ENCODE results near the gene ARHGDIB.

ARHGDIB gene

DNA sequence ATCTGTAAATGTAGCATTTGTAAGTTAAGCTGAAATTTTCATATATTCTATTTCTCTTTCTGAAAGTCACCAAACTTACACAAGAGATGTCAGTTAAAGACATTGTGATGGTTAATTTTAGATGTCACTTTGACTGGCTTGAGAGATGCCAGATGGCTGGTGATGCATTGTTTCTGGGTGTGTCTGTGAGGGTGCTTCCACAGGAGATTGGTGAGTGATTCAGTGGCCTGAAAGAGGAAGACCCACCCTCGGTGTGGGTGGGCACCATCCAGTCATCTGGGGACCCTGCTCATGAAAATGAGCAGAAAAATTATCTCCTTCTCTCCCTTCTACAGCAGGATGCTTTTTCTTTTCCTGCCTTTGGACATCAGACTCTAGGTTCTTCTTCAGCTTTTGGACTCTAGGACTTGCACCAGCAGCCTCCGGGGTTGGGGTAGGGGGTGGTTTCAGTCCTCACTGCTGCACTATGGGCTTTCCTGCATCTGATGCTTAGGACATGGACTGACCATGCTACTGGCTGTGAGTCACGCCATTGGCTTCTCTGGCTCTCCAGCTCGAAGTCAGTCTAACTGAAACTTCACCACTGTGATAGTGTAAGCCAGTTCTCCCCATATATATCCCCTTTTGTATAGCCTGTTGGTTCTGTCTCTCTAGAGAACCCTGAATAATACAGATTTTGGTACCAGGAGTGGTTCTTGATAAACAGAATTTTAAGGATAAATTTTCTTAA is 32.3 kb upstream of the ARHGDIB start:
- Histone ChIP-seq H3K36me3 (replicated peaks) (no peaks in the 10 kb centered on the region), H3K9me3 (no peaks in the 10 kb centered on the region), H3K4me1 (no peaks in the 10 kb centered on the region), H3K27me3 (ENCODE audit: low read depth) (no peaks in the 10 kb centered on the region), H3K4me3 (no peak overlapping the region)
- DNase-seq (ENCODE audit: low spot score in 2 of 2): no peak
- in situ Hi-C loops (cut with MboI; ENCODE audit: low sequenced_read_pairs): loop anchor here (25.0 kb wide), 1 partner anchor 281 kb away; no protein-coding TSS in a partner anchor

DNA sequence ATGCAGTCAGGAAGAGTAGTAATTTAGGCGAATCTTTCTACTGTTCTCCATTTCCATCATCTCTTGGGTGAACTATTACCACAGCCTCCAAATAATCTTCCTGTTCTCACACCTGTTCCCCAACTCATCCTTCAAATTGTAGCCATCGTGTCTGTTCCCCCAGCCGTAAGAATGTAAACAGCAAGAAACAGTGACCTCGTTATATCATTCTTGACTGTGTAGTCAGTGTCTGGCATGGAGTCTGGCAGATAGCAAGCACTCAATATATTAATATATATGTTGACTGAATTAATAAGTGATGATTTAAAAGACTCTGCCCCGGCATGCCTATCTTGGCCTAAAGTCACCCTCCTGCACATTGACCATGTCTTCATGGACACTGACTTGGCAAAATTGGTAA is 31.7 kb upstream of the ARHGDIB start:
- no peak for DNase-seq (ENCODE audit: low spot score in 2 of 2)
- Histone ChIP-seq H3K36me3 (replicated peaks) (no peaks in the 10 kb centered on the region), H3K4me1 (no peaks in the 10 kb centered on the region), H3K27me3 (ENCODE audit: low read depth) (no peaks in the 10 kb centered on the region), H3K9me3 (no peaks in the 10 kb centered on the region), H3K4me3 (no peak overlapping the region)
- in situ Hi-C loops (cut with MboI; ENCODE audit: low sequenced_read_pairs): loop anchor here (25.0 kb wide), 1 partner anchor 281 kb away; no protein-coding TSS in a partner anchor

DNA sequence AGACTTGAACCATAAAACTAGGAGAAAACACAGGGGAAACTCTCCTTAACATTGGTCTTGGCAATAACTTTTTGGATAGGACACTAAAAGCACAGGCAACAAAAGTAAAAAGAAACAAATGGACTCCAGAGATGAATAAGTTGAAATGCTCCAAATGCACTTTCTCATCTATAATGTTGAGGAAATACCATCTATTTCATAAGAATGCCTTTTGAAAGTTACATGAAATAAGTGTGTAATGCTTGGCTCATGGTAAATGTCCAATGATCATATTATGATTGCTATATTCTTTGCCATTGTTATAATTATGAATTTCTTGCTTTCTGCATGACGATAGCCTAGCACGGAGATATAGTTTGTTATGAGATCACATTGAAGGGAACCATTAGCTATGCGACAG is 31.3 kb upstream of the ARHGDIB start:
- in situ Hi-C loops (cut with MboI; ENCODE audit: low sequenced_read_pairs): loop anchor here (25.0 kb wide), 1 partner anchor 280 kb away; no protein-coding TSS in a partner anchor
- no peak for DNase-seq (ENCODE audit: low spot score in 2 of 2)
- H3K9me3 ChIP-seq: no peaks in the 10 kb centered on the region
- H3K36me3 ChIP-seq (replicated peaks): no peaks in the 10 kb centered on the region
- H3K4me1 ChIP-seq: no peaks in the 10 kb centered on the region
- no peaks in the 10 kb centered on the region for H3K27me3 ChIP-seq (ENCODE audit: low read depth)
- H3K4me3 ChIP-seq: no peak overlapping the region

DNA sequence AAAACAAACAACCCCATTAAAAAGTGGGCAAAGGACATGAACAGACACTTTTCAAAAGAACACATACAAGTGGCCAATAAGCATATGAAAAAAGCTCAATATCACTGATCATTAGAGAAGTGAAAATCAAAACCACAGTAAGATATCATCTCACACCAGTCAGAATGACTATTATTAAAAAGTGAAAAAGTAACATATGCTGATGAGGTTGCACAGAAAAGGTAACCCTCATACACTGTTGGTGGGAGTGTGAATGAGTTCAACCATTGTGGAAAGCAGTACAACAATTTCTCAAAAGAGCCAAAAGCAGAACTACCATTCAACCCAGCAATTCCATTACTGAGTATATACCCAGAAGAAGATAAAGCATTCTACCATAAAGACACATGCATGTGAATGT is 29.7 kb upstream of the ARHGDIB start:
- in situ Hi-C loops (cut with MboI; ENCODE audit: low sequenced_read_pairs): loop anchor here (25.0 kb wide), 1 partner anchor 279 kb away; no protein-coding TSS in a partner anchor
- Histone ChIP-seq H3K27me3 (ENCODE audit: low read depth) (no peaks in the 10 kb centered on the region), H3K9me3 (no peaks in the 10 kb centered on the region), H3K36me3 (replicated peaks) (no peaks in the 10 kb centered on the region), H3K4me1 (no peaks in the 10 kb centered on the region), H3K4me3 (no peak overlapping the region)
- DNase-seq (ENCODE audit: low spot score in 2 of 2): no peak

DNA sequence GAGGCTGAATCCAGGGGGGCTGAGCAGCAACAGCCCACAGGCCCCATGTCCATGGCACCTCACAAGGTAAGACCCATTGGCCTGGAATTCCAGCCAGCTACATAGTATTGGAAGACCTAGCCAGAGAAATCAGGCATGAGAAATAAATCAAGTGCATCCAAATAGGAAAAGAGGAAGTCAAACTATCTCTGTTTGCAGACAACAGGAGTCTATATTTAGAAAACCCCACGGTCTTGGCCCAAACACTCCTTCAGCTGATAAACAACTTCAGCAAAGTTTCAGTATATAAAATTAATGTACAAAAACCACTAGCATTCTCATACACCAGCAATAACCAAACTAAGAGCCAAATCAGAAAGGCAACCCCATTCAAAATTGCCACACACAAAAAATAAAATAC is 28.4 kb upstream of the ARHGDIB start:
- in situ Hi-C loops (cut with MboI; ENCODE audit: low sequenced_read_pairs): loop anchor here (25.0 kb wide), 1 partner anchor 277 kb away; no protein-coding TSS in a partner anchor
- Histone ChIP-seq H3K36me3 (replicated peaks) (no peaks in the 10 kb centered on the region), H3K9me3 (no peaks in the 10 kb centered on the region), H3K4me3 (no peak overlapping the region), H3K4me1 (no peaks in the 10 kb centered on the region), H3K27me3 (ENCODE audit: low read depth) (no peaks in the 10 kb centered on the region)
- DNase-seq (ENCODE audit: low spot score in 2 of 2): no peak

DNA sequence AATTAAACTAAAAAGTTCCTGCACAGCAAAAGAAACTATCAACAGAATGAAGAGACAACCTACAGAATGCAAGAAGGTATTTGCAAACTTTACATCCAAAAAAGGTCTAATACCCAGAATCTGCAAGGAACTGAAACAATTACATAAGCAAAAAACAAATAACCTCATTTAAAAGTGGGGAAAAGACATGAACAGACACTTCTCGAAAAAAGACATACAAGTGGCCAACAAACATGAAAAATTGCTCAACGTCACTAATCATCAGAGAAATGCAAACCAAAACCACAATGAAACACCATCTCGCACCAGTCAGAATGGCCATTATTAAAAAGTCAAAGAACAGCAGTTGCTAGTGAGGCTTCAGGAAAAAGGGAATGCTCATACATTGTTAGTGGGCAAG is 26.6 kb upstream of the ARHGDIB start:
- H3K36me3 ChIP-seq (replicated peaks): no peaks in the 10 kb centered on the region
- H3K4me1 ChIP-seq: no peaks in the 10 kb centered on the region
- no peaks in the 10 kb centered on the region for H3K27me3 ChIP-seq (ENCODE audit: low read depth)
- DNase-seq (ENCODE audit: low spot score in 2 of 2): no peak
- no peak overlapping the region for H3K4me3 ChIP-seq
- H3K9me3 ChIP-seq: no peaks in the 10 kb centered on the region
- in situ Hi-C loops (cut with MboI; ENCODE audit: low sequenced_read_pairs): loop anchor here (25.0 kb wide), 1 partner anchor 276 kb away; no protein-coding TSS in a partner anchor

DNA sequence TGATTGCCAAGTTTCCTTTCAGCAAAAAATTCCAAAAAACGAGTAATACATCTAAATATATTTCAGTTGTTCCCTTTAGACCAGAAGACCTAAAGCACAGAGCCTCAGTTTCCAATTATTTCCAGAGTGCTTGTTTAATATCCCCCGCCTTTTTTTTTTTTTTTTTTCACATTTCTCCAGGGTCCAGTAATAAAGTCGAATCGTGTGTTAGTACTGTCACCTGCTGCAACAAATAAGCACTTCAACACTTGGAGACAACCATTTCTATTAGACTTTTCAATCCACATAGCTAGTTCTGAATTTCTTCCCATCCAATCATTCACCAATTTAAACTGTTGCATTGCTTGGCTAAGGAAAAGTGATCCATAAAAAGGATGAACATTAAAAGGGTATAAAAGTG is 25.0 kb upstream of the ARHGDIB start:
- no peak overlapping the region for H3K4me3 ChIP-seq
- no peak for DNase-seq (ENCODE audit: low spot score in 2 of 2)
- no peaks in the 10 kb centered on the region for H3K4me1 ChIP-seq
- no peaks in the 10 kb centered on the region for H3K36me3 ChIP-seq (replicated peaks)
- no peaks in the 10 kb centered on the region for H3K27me3 ChIP-seq (ENCODE audit: low read depth)
- no peaks in the 10 kb centered on the region for H3K9me3 ChIP-seq
- in situ Hi-C loops (cut with MboI; ENCODE audit: low sequenced_read_pairs): loop anchor here (25.0 kb wide), 1 partner anchor 274 kb away; no protein-coding TSS in a partner anchor

DNA sequence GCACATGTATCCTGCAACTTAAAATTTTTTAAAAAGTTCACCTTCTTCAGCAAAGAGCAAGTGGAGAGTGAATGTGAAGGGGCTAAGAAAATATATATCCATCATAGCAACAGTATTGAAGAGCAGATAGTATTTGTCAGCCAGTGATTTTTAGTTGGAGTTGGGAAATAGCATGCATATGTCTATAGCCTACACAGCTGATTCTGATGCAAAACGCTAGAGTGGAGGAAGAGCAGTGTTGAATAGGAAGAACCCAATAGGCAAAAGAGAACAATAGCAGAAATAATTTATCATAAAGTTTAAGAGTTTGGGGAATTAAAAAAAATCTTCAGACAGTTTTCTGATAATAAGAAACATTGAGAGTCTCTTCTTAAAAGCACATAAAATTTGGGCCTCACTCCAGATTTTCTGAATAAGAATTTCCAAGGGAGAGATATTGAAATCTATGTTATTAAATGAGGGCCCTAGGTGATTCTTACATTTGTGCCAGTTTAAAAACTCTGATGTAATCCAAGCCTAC is 23.4 kb upstream of the ARHGDIB start:
- DNase-seq (ENCODE audit: low spot score in 2 of 2): no peak
- Histone ChIP-seq H3K9me3 (no peaks in the 10 kb centered on the region), H3K4me1 (no peaks in the 10 kb centered on the region), H3K4me3 (no peak overlapping the region), H3K27me3 (ENCODE audit: low read depth) (no peaks in the 10 kb centered on the region), H3K36me3 (replicated peaks) (no peaks in the 10 kb centered on the region)
- in situ Hi-C loops (cut with MboI; ENCODE audit: low sequenced_read_pairs): loop anchor here (25.0 kb wide), 1 partner anchor 273 kb away; no protein-coding TSS in a partner anchor

DNA sequence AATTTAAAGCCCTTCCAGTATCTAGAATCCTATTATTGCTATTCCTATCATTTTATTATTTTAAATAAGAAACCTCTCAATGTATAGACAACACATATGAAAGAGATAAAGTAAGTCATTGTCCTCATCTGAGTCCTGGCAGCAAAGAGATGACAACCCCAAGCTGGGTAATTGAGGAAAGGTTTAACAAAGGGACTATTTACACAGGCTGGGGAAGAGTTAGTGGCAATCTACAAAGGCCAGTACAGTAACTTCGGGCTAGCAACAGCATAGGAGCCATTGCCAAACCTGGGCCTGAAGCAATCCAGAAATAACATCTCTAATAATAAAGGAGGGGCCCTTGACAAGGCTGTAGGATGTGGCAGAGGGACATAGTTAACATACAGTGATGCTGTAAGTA is 22.6 kb upstream of the ARHGDIB start:
- Histone ChIP-seq H3K36me3 (replicated peaks) (no peaks in the 10 kb centered on the region), H3K4me1 (no peaks in the 10 kb centered on the region), H3K4me3 (no peak overlapping the region), H3K9me3 (no peaks in the 10 kb centered on the region), H3K27me3 (ENCODE audit: low read depth) (no peaks in the 10 kb centered on the region)
- in situ Hi-C loops (cut with MboI; ENCODE audit: low sequenced_read_pairs): loop anchor here (25.0 kb wide), 1 partner anchor 272 kb away; no protein-coding TSS in a partner anchor
- DNase-seq (ENCODE audit: low spot score in 2 of 2): no peak

DNA sequence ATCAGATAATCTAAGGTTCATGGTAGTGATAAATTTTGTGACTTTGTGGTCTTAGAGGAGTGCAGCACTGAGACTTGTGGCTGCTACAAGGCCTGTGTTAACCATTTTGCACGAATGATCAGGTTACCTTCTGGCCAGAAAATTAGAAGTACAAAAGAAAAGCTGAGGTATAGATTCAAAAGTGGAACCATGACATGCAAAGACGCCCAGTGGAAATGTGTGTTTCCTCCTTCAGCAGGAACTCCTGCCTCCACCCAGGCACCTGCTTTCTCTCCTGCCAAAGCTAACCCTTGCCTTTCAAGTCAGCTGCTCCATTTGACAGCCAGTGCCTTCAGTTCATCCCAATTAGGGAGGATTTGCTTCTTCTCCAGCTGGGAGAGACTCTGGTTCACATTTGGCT is 21.6 kb upstream of the ARHGDIB start:
- no peaks in the 10 kb centered on the region for H3K4me1 ChIP-seq
- no peaks in the 10 kb centered on the region for H3K36me3 ChIP-seq (replicated peaks)
- DNase-seq (ENCODE audit: low spot score in 2 of 2): no peak
- H3K4me3 ChIP-seq: no peak overlapping the region
- H3K9me3 ChIP-seq: no peaks in the 10 kb centered on the region
- in situ Hi-C loops (cut with MboI; ENCODE audit: low sequenced_read_pairs): loop anchor here (25.0 kb wide), 1 partner anchor 271 kb away; no protein-coding TSS in a partner anchor
- no peaks in the 10 kb centered on the region for H3K27me3 ChIP-seq (ENCODE audit: low read depth)

DNA sequence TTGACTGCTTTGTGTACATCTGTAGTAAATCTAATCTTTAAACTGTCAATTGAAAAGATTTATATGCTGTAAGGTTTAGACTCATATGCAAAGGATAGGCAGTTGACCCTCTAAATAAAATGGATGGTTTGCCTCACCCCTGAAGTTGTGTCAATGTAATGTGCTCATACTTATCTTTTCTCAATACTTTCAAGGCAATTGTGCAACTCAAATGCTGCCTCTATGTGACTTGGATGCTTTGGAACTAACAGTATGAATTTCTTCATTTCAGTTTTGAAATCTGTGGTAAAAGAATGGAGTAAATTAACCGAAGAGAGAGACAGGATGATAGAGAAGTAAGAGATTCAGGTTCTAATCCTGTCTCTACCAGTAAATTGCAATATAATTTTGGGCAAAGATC is 21.2 kb upstream of the ARHGDIB start:
- H3K9me3 ChIP-seq: no peaks in the 10 kb centered on the region
- no peaks in the 10 kb centered on the region for H3K36me3 ChIP-seq (replicated peaks)
- in situ Hi-C loops (cut with MboI; ENCODE audit: low sequenced_read_pairs): loop anchor here (25.0 kb wide), 1 partner anchor 270 kb away; no protein-coding TSS in a partner anchor
- DNase-seq (ENCODE audit: low spot score in 2 of 2): no peak
- H3K27me3 ChIP-seq (ENCODE audit: low read depth): no peaks in the 10 kb centered on the region
- no peaks in the 10 kb centered on the region for H3K4me1 ChIP-seq
- no peak overlapping the region for H3K4me3 ChIP-seq

DNA sequence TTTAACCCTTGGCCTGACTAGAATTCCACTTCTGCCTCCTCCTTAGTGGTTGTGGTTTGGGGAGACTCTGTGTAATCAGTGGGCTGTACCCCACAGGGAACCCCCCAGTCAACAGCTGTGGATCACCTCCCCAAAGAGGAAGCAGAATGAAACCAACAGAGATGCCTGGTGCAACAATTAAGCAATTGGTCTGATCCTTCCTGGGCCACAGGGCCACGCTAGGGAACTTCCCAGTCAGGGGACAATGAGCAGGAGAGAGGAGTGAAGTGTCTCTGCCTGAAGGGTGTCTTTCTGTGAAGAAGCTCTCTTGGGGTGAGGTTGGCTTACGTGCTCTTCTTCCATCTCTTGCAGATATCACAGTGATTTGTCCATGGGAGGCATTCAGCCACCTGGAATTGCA is 19.6 kb upstream of the ARHGDIB start:
- Histone ChIP-seq H3K4me3 (no peak overlapping the region), H3K36me3 (replicated peaks) (no peaks in the 10 kb centered on the region), H3K4me1 (no peaks in the 10 kb centered on the region), H3K9me3 (no peaks in the 10 kb centered on the region), H3K27me3 (ENCODE audit: low read depth) (no peaks in the 10 kb centered on the region)
- in situ Hi-C loops (cut with MboI; ENCODE audit: low sequenced_read_pairs): loop anchor here (25.0 kb wide), 1 partner anchor 269 kb away; no protein-coding TSS in a partner anchor
- DNase-seq (ENCODE audit: low spot score in 2 of 2): no peak

DNA sequence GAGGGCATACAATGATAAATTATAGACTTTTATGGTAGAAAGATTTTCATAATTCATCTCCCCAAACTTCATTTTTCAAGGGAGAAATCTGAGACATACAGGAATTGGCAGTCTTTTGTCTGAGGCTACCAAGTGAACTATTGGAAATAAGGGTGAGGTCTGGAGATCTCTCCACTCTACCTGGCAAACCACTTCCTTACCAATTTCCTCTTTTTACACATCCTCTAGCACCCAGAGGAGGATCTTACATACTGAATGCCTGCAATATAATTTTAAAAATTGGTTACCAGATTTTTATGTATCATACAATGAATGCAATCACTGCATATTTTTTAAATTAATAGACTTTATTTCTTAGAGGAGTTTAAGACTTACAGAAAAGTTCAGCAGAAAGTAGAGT is 18.1 kb upstream of the ARHGDIB start:
- H3K9me3 ChIP-seq: no peaks in the 10 kb centered on the region
- in situ Hi-C loops (cut with MboI; ENCODE audit: low sequenced_read_pairs): loop anchor here (25.0 kb wide), 1 partner anchor 267 kb away; no protein-coding TSS in a partner anchor
- H3K27me3 ChIP-seq (ENCODE audit: low read depth): no peaks in the 10 kb centered on the region
- no peaks in the 10 kb centered on the region for H3K4me1 ChIP-seq
- H3K4me3 ChIP-seq: no peak overlapping the region
- DNase-seq (ENCODE audit: low spot score in 2 of 2): no peak
- H3K36me3 ChIP-seq (replicated peaks): no peaks in the 10 kb centered on the region

DNA sequence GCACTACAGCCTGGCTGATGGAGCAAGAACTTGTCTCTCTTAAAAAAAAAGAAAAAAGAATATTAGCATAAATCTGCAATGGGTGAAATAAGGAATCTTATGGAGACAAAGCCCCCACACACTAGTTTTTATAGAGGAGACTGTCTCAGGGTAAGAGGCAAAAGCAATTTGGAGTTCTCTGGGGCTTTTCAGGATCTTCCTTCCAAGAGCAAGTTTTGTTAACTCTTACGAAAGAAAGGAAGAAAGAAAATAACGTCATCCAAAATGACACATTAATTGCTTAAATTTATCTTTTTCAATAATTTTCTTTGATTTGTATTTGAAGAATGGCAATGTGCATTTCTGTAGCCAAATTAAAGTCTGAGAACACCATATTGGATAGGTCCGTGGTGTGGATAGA is 15.3 kb upstream of the ARHGDIB start:
- Histone ChIP-seq H3K4me3 (no peak overlapping the region), H3K9me3 (no peaks in the 10 kb centered on the region), H3K27me3 (ENCODE audit: low read depth) (no peaks in the 10 kb centered on the region), H3K4me1 (no peaks in the 10 kb centered on the region), H3K36me3 (replicated peaks) (no peaks in the 10 kb centered on the region)
- in situ Hi-C loops (cut with MboI; ENCODE audit: low sequenced_read_pairs): loop anchor here (25.0 kb wide), 1 partner anchor 264 kb away; no protein-coding TSS in a partner anchor
- no peak for DNase-seq (ENCODE audit: low spot score in 2 of 2)
